Gastroesophageal sphincter (tissue), 3 donors: ENCODE data around the gene CNTNAP2.

Source experiments
- POLR2A ChIP-seq, 2 donors: fragments of 450-650 bp; IDR thresholded peaks; one replicate each; pipeline ENCODE4 v1.6.1; 2017; ENCODE audit warnings: antibody characterized with exemption in 2 of 2, mild to moderate bottlenecking in 2 of 2, moderate library complexity in 1 of 2
- POLR2AphosphoS5 ChIP-seq: sonication (generic); formaldehyde crosslinking; IDR thresholded peaks from one replicate; pipeline ENCODE4 v1.6.1; 2017; ENCODE audit warnings: antibody characterized with exemption
- TF ChIP-seq, protein P1 (sequence below), 4 experiments: fragments of 200-600 bp in 2 of 4; fragments of 450-650 bp in 2 of 4; sonication (generic) in 1 of 4; IDR thresholded peaks; one replicate each; pipeline ENCODE4 v1.5.1; 2017 to 2019; ENCODE audit warnings: antibody characterized with exemption in 4 of 4, mild to moderate bottlenecking in 2 of 4, moderate library complexity in 2 of 4

DNA sequence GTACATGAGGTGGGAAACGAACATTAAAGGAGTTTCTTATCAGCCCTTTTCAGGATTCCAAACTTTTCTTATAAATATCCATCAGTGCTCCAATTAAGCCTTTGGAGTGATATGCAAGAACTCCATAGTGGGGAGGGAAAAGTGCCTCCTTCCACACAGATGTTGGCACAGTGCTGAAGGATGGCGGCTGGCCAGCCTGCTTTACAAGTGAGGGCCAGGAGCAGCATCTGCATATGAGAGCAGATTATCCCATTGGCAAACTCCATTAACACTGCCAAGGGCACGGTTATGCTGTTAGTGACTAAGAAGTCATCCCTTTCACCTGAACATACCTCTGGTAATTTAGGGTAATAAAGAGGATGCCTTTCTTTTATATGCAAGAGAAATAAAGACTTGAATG, 543.1 kb downstream of the CNTNAP2 start:
- TF ChIP-seq, protein P1, sequence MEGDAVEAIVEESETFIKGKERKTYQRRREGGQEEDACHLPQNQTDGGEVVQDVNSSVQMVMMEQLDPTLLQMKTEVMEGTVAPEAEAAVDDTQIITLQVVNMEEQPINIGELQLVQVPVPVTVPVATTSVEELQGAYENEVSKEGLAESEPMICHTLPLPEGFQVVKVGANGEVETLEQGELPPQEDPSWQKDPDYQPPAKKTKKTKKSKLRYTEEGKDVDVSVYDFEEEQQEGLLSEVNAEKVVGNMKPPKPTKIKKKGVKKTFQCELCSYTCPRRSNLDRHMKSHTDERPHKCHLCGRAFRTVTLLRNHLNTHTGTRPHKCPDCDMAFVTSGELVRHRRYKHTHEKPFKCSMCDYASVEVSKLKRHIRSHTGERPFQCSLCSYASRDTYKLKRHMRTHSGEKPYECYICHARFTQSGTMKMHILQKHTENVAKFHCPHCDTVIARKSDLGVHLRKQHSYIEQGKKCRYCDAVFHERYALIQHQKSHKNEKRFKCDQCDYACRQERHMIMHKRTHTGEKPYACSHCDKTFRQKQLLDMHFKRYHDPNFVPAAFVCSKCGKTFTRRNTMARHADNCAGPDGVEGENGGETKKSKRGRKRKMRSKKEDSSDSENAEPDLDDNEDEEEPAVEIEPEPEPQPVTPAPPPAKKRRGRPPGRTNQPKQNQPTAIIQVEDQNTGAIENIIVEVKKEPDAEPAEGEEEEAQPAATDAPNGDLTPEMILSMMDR (IDR thresholded peaks at IDR 0.05): no peak
- no peak for TF ChIP-seq POLR2A (IDR thresholded peaks at IDR 0.05)
- TF ChIP-seq POLR2AphosphoS5: no peak
